ENCODE results near the gene ZNF37A.

The ZNF37A gene

DNA sequence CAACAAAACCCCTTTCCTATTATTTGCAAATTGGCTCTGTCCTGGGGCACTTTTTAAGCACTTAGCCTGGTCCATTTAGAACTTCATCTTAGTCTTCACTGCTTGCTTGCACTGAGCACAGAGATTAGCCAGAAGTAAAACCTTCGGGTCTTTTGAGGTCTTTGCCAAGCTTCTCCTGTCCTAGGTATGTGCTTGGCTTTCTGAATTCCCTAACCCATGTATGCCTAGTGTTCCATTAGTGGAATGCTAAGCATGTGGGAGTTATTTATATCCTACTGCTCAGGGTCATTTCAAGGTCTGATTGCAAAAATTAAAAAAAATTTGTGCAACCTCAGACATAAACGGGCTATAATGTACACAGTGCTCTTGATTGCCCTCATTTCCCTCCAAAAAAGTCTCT is 18.0 kb downstream of the ZNF37A start:
- H3K4me3 ChIP-seq (ENCODE audit: low read depth, low read length), result no peak overlapping the region
- DNase-seq (ENCODE audit: low read depth), result no peak
- TF ChIP-seq, protein P1, sequence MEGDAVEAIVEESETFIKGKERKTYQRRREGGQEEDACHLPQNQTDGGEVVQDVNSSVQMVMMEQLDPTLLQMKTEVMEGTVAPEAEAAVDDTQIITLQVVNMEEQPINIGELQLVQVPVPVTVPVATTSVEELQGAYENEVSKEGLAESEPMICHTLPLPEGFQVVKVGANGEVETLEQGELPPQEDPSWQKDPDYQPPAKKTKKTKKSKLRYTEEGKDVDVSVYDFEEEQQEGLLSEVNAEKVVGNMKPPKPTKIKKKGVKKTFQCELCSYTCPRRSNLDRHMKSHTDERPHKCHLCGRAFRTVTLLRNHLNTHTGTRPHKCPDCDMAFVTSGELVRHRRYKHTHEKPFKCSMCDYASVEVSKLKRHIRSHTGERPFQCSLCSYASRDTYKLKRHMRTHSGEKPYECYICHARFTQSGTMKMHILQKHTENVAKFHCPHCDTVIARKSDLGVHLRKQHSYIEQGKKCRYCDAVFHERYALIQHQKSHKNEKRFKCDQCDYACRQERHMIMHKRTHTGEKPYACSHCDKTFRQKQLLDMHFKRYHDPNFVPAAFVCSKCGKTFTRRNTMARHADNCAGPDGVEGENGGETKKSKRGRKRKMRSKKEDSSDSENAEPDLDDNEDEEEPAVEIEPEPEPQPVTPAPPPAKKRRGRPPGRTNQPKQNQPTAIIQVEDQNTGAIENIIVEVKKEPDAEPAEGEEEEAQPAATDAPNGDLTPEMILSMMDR (IDR thresholded peaks at IDR 0.05; ENCODE audit: control insufficient read depth, extremely low read depth, insufficient read depth), result no peak

- no peak overlapping the region for H3K4me3 ChIP-seq (ENCODE audit: low read depth, low read length)
- TF ChIP-seq, protein P1 (IDR thresholded peaks at IDR 0.05; ENCODE audit: control insufficient read depth, extremely low read depth, insufficient read depth), result no peak
- DNase-seq (ENCODE audit: low read depth), result no peak
These were observed 24.1 kb downstream of the ZNF37A start for GRCh38 chr10:38118072-38118807.

DNA sequence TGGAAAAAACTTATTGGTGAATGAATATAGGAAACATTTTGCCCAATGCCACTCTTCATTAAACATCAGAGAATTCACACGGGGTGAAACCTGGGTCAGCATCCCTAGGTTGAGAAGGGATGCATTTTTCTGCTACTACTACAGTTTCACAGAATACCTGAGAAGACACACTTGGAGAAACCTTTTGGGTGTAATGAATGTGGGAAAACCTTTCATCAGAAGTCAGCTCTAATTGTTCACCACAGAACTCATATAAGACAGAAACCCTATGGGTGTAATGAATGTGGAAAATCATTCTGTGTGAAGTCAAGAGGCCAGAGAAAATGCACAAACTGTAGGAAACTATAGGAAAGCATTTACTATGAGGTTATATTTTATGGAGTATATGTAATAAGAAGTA is 24.9 kb downstream of the ZNF37A start:
- TF ChIP-seq, protein P1 (IDR thresholded peaks at IDR 0.05; ENCODE audit: control insufficient read depth, extremely low read depth, insufficient read depth), result no peak
- no peak for DNase-seq (ENCODE audit: low read depth)
- no peak overlapping the region for H3K4me3 ChIP-seq (ENCODE audit: low read depth, low read length)

DNA sequence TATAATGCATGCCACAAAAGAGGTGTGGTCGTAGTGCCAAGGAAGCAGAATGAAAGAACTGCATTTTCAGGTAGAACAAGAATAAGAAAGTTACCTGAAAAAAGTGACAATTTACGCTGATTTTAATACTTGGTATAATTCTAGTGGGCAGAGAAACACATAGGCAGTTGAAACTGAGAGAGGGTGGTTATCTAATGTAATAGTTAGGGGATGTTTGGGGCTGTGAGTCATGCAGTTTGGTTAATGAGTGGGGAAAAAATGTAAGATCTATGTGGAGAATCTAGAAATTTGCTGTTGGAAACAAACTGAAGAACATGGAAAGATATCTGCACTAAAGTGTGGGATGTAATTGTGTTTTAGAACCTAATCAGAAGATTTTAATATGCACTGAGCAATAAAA is 33.7 kb downstream of the ZNF37A start:
- no peak for DNase-seq (ENCODE audit: low read depth)
- H3K4me3 ChIP-seq (ENCODE audit: low read depth, low read length), result no peak overlapping the region
- TF ChIP-seq, protein P1 (IDR thresholded peaks at IDR 0.05; ENCODE audit: control insufficient read depth, extremely low read depth, insufficient read depth), result no peak

DNA sequence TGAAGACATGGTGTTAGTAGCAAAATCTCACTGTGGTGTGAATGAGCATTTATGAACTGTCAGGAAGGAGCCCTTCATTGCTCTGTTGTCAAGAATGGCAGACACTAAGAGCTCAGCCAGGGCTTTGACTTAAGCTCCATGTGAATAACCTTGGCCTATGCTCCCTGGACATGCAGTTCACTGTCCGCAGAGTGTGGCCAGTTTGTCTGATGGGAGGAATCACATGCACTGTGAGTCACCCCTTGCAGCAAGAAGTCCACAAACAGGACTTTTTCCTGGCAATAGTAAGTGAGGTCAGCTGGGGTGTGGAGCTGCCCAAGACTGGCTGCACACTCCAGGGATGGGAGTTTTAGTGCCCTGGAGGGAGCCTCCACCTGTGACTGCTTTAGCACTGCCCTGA is 49.5 kb downstream of the ZNF37A start:
- no peak for DNase-seq (ENCODE audit: low read depth)
- H3K4me3 ChIP-seq (ENCODE audit: low read depth, low read length), result no peak overlapping the region
- TF ChIP-seq, protein P1 (IDR thresholded peaks at IDR 0.05; ENCODE audit: control insufficient read depth, extremely low read depth, insufficient read depth), result no peak

GRCh38 chr10:38146579-38147333 is 52.6 kb downstream of the ZNF37A start:
- TF ChIP-seq, protein P1 (IDR thresholded peaks at IDR 0.05; ENCODE audit: control insufficient read depth, extremely low read depth, insufficient read depth), result no peak
- H3K4me3 ChIP-seq (ENCODE audit: low read depth, low read length), result no peak overlapping the region
- no peak for DNase-seq (ENCODE audit: low read depth)

Data from LNCaP clone FGC (cell line).